Body of pancreas (tissue), 4 donors: ENCODE results near the gene RBBP8NL.

Experiments
- POLR2A ChIP-seq, 3 donors: fragments of 450-650 bp; IDR thresholded peaks; one replicate each; pipeline ENCODE4 v1.6.1; 2016; ENCODE audit warnings: antibody characterized with exemption in 3 of 3, mild to moderate bottlenecking in 2 of 3
- TF ChIP-seq, protein P1 (sequence below), 7 experiments: fragments of 450-650 bp in 4 of 7; fragments of 200-600 bp in 3 of 7; sonication (generic) in 3 of 7; IDR thresholded peaks; one replicate each; pipeline ENCODE4 v1.5.1; 2016 to 2019; ENCODE audit warnings: antibody characterized with exemption in 7 of 7

DNA sequence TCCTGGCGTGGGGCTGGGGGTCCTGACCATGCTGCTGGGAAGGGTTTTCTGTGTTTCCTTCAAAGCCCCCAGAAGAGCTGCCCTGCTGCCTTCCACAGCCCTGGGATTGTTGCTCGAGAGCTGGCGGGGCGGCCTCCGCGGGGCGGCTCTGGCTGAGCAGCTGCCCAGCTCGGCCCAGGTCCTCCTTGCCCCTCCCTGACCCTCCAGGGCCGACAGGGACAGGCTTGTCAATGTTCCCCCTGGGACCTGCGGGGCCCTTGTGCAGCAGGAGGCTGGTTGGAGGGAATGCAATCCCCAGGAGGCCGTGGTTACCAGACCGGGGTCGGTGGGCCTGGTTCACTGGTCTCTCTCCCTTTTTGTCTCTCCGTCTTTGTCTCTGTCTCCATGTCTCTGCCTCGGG is 28.6 kb upstream of the RBBP8NL start:
- TF ChIP-seq, protein P1, sequence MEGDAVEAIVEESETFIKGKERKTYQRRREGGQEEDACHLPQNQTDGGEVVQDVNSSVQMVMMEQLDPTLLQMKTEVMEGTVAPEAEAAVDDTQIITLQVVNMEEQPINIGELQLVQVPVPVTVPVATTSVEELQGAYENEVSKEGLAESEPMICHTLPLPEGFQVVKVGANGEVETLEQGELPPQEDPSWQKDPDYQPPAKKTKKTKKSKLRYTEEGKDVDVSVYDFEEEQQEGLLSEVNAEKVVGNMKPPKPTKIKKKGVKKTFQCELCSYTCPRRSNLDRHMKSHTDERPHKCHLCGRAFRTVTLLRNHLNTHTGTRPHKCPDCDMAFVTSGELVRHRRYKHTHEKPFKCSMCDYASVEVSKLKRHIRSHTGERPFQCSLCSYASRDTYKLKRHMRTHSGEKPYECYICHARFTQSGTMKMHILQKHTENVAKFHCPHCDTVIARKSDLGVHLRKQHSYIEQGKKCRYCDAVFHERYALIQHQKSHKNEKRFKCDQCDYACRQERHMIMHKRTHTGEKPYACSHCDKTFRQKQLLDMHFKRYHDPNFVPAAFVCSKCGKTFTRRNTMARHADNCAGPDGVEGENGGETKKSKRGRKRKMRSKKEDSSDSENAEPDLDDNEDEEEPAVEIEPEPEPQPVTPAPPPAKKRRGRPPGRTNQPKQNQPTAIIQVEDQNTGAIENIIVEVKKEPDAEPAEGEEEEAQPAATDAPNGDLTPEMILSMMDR (IDR thresholded peaks at IDR 0.05) = no peak
- no peak for TF ChIP-seq POLR2A (IDR thresholded peaks at IDR 0.05)
